ENCODE data around the gene SYS1. TPM values are rescaled to one million over a fixed set of nuclear protein-coding genes. Genes with fewer than 3 reads are reported as not detected.

The SYS1 gene
- 73.6 and 74.7 TPM in 2 replicates for total RNA-seq (2014; rRNA removed; shearing (Covaris generic))

DNA sequence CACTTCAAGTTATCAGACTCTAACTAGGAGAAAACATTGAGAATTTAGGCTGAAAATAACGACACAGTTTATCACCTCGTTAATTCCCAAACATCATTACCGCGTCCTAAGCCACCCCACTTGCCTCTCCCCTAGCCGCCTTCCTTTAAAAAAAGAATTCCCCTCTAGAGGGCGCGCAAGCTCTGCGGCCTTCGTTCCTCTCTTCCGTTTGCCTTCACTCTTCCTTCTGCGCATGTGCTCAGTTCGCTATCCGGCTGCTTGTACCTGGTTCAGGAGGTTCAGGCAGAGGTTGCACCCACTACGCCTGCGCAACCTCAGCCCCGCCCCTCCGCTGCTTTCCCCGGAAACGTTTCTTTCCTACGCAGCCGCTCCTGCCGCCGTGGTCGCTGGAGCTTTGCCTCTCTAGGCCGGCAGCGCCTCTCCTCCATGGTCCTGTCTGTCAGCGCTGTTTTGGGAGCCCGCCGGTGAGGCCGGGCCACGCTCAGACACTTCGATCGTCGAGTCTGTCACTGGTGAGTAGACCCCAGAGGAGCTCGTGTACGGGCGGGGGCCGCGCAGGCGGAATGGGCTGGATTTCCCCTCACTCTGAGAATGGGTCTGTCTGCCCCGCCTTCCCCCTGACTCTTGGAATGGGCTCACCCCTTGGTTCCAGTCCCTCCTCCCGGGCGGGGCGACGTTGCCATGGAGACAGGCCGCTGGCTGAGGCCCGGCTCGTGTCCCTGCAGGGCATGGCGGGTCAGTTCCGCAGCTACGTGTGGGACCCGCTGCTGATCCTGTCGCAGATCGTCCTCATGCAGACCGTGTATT lies at the start of gene SYS1:
SYS1 (plus strand) TSS at position 353 of the 807 bp plus-strand sequence; CDS start at position 729, 376 bp downstream.
- DNase-seq (ENCODE audit: low spot score): peak; percentile 100

GRCh38 chr20:45313943-45314342 lies 49.0 kb upstream of the SYS1 start:
- no peak for DNase-seq (ENCODE audit: low spot score)

DNA sequence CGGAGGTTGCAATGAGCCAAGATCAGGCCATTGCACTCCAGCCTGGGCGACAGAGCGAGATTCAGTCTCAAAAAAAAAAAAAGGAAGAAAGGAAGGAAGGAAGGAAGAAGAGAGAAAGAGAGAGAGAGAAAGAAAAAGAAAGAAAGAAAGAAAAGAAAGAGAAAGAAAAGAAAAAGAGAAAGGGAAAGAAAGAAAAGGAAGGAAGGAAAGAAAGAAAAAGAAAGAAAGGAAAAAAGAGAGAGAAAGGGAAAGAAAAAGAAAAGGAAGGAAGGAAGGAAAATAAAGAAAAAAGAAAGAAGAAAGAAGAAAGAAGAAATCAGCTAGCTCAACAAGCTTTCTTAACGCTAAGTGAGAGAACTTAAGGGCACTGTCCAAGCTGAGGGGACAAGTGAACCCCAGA lies 47.3 kb upstream of the SYS1 start:
- no peak for DNase-seq (ENCODE audit: low spot score)

DNA sequence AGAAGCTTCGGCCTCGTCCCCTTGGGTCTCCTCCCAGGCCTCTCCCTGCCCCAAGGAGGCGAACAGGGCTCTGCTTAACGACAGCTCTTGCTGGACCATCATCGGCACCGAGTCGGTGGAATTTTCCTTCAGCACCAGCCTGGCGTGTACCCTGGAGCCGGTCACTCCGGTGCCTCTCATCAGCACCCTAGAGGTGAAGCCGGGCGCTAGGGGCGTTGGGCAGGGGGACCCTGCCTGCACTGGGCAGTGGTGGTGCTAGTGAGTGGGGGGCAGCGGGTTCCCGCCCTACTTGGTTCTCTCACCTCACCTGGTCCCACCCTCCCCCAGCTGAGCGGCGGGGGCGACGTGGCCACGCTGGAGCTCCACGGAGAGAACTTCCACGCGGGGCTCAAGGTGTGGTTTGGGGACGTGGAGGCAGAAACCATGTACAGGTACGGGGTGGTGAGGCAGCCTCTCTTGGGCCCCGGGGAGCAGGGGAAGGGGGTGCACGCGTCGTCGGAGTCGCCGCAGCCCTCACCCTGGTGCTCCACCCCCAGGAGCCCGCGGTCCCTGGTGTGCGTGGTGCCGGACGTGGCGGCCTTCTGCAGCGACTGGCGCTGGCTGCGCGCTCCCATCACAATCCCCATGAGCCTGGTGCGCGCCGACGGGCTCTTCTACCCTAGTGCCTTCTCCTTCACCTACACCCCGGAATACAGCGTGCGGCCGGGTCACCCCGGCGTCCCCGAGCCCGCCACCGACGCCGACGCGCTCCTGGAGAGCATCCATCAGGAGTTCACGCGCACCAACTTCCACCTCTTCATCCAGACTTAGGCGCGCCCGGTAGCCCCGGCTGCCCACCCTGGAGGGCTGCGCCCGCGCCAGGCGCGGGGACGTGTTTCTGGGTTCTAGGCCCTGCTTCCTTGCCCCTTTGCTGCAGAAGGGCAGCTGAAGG lies 46.5 kb upstream of the SYS1 start:
- DNase-seq (ENCODE audit: low spot score): no peak

GRCh38 chr20:45317826-45318225 lies 45.1 kb upstream of the SYS1 start:
- DNase-seq (ENCODE audit: low spot score): no peak

- no peak for DNase-seq (ENCODE audit: low spot score)
These were observed 44.5 kb upstream of the SYS1 start for GRCh38 chr20:45318386-45318939.

DNA sequence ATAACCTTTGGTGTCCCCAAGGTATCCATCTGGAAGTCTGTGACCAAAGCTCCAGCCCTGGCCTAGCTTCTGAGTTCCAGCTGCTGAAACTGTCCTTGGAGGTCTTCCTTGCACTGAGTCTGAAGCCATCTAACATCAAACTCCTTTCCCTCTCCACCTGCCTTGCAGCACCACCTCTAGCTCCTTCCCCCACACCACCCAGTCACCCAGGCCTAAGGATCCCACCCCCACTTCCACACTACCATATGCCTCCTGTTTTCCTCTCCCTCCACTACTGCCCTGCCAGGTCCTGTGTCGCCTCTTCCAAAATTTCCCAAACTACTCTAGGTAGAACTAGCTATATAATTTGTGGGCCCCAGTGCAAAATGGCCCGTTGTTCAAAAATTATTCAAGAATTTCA lies 44.0 kb upstream of the SYS1 start:
- DNase-seq (ENCODE audit: low spot score): no peak

DNA sequence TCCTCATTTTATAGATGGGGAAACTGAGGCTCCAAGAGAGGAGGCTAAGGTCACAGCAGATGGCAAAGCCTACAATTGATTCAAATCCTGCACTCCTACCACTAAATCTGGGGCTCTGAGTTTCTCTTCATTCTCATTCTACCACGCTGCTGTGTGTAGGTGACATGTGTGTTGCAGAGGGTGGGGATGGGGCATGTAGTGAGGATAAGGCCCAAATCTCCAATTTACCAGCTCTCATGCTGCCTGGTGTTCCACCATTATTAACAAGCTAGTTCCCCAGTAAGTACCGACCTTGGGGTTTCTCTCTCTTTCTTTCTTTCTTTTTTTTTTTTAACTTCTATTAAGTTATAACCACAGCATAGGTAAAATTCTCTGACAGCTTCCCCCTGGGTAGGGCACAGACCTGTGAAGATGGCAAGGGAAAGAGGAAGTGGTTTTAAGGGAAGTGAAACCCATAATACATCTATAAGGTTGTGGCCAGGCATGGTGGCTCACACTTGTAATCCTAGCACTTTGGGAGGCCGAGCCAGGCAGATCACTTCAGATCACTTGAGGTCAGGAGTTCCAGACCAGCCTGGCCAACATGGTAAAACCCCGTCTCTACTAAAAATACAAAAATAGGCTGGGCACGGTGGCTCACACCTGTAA lies 41.9 kb upstream of the SYS1 start:
- DNase-seq (ENCODE audit: low spot score): no peak

GRCh38 chr20:45322952-45323383 lies 40.0 kb upstream of the SYS1 start:
- peak; percentile 93 for DNase-seq (ENCODE audit: low spot score)

DNA sequence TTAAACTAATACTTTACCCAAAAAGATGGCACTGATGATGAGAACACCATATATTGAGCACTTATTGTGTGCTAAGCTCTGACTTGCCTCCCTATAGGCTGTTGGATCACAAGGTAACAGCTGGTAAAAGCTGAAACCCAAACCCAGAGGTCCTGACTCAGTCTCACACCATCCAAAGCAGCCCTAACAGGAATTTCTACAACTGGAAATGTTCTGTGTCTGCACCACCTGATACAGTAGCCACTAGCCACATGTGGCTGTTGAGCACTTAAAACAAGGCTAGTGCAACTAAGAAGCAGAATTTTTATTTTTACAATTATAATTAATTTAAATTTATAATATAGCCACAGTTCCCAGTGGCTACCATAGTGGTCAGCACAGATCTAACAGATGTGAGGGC lies 39.2 kb upstream of the SYS1 start:
- DNase-seq (ENCODE audit: low spot score): no peak

DNA sequence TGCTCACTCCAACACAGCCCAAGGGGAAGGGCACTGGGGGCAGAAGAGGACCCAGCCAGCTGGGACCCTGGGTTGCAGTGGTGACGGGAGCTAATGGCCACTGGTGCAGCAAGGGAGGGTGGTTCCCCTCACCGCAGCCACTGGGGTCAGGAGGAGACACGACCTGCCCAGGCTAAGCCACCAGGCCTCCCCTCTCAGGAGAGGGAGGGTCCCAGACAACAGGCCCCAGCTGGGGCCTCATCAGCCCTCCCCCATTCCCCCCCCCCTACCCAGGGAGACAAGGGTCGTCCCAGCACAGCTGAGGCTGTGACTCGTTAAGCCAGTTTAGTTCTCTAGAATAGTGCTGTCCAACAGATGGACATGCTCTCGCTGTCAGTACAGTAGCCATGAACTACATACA lies 37.6 kb upstream of the SYS1 start:
- no peak for DNase-seq (ENCODE audit: low spot score)

DNA sequence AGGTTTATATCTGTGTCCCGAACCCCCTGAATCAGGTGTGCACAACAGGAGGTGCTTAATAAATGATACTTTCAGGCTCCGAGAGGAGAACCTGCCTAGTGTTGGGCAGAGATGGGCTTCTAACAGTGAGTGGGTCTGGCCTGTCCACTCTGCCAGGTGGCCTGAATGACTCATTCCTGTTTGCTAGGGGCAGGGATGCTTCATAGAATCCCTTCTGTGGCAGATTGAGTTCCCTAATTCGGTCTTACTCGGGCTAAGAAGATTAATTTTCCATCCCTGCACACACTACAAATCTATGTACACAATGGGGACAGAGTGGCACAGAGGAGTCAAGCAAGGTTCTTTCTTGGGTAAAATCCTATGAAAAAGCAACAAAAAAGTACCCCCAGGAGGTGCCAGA lies 34.5 kb upstream of the SYS1 start:
- no peak for DNase-seq (ENCODE audit: low spot score)

DNA sequence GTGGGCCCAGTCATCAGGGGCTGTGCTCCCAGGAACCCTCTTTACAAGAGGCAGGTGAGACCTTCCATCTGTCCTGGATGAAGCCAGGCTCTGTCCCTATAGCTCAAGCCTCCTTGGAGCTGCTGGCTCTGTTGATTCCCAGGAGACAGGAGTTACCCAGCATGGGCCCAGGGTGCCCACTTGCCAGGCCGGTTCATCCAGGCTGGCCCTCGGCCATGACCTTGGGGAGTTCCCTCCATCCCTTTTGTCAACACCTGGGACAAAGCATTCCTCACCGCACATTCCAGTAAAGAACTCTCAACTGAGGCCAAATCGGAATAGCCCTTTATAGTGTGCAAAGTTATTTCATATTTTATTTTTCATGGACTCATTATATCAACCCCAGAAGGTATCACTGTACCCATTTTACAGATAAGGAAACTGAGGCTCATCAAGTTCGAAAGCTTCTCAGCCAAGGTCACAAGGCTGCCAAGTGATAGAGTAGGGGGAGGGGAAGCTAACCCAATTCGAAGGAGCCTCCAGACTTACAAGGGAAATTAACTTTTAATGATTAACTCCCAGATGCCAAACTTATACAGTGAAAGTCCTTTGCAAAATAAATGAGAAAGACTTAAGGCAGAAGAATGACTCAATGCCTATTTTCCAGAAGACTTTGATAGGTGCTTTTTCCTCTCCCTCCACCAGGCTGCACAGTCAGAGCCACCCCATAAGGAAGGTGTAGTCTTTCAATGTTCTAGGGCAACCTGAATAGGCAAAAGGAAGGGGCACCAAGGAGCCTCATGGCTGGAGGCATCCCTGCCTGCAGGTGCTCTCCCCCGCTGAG lies 33.2 kb upstream of the SYS1 start:
- no peak for DNase-seq (ENCODE audit: low spot score)

GRCh38 chr20:45330476-45330875 lies 32.5 kb upstream of the SYS1 start:
- no peak for DNase-seq (ENCODE audit: low spot score)

GRCh38 chr20:45336530-45337366 lies 26.2 kb upstream of the SYS1 start:
- peak; percentile 45 for DNase-seq (ENCODE audit: low spot score)

DNA sequence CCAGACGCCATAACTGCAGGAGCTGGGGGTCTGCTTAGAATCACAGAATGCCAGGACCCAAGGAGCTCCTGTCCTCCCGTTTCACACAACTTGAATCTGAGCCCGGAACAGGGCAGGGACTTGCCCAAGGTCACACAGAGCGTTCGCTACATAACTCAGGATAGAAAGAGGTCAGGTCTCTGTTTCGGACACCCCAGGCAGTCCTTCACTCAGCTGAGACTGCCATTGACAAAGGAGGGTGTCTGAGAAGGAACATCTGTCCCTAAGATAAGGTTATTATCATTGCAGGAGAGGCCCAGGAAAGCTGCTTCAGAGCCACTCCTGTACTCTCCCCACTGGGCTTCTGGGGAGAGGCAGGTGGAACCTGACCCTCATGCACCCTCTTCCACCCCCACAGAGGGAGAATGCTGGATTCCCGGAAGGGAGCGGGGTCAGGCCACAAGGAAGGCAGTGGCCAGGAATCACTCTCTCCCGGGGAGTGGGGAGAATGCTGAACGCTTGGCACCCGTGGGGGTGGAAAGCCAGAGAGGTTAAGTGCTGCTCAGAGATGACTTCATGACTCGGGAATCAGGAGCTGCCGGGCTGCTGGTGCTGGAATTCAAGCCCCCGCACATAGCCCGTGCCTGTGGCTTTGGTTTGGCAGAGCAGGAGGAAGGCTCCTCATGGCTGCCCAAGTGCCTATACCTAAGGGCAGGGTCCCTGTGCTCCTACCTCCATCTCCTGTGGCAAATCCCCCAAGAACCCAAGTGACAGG lies 25.4 kb upstream of the SYS1 start:
- DNase-seq (ENCODE audit: low spot score): peak; percentile 49

DNA sequence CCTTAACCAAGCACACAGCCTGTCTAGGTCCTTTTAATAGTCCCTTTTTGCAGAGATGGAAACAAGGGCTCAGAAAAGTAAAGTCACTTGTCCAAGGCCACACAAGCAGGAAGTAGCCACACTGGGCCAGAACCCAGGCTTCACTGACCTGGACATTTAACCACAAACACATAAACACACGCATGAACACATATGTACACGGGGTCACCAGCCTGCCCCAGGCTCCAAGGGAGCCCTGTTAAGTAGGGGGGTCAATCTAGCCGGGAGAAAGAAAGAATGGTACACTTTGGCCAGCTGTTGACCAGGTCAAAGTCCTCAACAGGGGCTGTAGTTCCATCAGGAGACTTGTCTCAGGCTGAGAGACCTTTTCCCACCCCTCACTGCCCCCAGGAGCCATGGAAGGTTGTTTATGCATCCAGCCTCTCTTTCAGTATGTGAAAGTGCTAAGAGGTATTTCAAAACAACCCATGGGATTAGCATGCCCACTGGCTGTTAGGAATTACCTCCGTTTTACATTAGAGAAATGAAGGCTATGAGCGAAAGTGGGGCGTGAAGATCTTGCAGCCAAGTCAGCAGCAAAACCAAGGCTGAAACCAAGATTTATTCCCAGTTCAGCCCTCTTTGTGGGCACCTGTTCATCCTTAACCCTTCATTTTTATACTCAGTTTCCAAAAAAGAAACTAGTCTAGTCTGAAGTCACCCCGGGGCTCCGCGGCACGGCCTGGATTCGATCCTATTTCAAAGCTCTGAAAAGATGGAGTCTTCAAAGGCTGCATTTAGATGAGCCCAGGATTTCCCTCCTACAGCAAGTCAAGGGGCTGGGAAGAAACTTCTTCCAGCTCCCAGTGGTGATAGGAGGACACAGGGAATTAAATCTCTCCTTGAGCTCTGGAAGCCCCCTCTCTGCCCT lies 24.6 kb upstream of the SYS1 start:
- DNase-seq (ENCODE audit: low spot score): no peak

DNA sequence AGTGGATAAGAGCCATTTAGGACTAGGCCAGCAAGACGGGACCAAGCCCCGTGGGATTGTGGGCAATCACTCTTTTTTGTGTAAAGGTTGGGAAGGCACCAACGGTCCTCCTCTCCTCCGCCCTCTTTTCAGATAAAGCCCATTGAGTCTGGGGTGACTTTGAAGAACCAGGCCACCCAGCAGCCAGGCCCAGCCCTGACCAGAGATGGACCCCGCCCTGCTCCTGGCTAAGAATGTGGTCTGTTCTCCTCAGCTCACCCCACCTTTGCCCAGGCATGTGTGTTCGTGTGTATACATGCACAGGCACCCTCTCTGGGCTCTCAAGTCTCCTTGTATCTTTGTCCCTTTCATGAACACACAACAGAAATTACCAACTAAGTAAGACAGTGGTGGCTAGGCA lies 23.9 kb upstream of the SYS1 start:
- DNase-seq (ENCODE audit: low spot score): no peak

Data from HT-29 (cell line).